CD4-positive, alpha-beta T cell treated with Interleukin-1 beta for 1 hour (primary cell): ENCODE data around the gene METTL16.

Experiments
- DNase-seq, 2 donors: peaks; one replicate each; pipeline ENCODE4 v3.0.0-alpha.2; 2020 to 2022

The METTL16 gene

GRCh38 chr17:2393954-2394749, 117.5 kb downstream of the METTL16 start:
- no peak for DNase-seq

- peak; percentile 92 to 94 for DNase-seq
Measured at GRCh38 chr17:2393174-2393953, 118.3 kb downstream of the METTL16 start.

DNA sequence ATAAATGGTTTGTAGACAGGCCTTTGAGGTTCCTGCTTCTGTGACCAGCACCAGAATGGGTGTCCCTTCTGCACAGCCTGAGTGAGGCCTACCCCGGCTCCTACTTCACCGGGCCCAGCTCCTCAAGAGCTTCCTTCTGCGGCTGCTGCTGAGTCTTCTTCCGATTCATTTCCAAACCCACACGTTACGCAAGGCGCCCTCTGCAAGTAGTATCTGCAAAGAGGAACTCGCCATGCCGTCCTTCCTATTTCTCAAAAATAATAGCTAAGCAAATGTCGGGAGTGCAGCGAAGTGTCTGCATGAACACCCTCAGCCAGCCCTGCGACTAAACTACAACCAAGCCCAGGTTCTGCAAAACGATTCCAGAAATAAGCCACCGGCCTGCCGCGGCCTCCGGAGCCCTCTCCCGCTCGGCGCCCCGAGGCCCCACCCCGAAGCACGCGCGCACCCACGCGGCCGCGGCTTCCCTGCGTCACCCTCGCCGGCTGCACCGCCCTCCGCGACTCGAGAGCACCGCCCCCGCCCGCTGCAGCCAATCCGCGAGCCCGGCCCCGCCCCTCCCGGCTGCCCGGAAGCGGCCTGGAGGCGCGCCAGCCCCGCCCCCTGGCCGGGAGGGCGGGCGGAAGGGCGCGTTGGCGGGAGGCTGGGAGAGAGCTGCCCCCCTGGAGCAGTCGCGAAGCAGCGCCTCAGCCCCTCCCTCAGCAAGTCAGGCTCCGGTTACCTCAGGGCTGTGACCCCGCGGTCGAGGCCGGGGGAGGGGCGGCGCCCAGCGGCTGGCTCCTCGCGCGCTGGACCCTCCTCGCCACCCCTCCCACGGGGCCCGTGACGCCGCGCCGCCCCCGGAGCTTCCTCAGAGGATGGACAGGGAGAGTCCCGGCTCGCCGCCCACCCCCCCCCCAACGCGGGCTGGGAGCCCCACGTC, 119.2 kb downstream of the METTL16 start:
- DNase-seq = peak; percentile 96 to 97

DNA sequence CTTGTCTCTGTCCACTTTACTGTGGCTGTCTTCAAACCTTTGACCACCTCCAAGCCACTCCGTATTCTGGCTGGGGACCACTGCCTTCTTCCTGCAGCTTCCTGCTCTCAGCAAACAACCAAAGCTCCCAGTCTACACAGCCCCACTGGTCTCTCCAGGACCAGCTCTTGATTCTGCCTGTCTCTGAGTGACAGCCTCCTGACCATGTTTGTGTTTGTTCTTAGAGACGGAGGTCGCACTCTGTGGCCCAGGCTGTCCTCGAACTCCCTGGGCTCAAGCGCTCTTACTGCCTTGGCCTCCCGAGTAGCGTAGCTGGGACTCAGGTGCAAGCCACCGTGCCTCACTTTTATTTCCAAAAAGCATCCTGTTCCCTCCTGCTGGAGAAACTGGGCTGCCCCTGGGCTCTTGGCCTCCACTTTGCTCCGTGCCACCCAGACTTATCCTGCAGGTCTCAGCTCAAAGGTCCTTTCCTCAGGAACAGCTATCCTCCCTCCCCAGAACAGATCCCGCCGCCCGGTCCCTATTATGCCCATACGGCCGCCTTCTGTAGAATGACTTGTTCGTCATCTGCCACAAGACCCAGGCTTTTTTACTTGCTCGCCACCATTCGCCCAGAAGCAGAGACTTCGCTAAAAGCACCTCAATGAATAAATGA, 120.0 kb downstream of the METTL16 start:
- no peak for DNase-seq

DNA sequence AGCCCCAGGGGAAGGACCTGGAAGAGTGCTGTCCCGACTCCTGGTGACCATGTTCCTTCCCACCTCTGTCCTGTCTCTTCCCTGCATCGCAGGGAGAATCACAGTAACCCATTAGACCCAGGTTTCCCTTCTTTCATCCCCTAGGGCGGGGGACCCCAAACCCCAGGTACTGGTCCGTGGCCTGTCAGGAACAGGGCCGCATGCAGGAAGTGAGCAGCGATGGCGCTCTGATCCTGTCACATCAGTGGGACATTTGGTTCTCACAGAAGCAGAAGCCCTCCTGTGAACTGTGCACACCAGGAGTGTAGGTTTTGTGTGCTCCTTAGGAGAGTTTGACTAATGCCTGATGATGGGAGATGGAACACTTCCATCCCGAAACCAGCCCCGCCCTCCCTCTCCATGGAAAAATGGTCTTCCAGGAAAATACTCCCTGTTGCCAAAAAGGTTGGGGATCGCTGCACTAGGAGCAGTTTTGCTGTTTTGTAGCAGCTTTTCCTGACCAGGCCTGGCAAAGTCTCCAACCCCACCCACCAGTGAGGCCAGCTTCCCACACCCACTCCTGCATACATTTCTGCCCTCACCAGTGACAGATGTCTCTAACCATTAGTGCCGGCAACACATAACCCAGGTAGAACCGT, 121.4 kb downstream of the METTL16 start:
- no peak for DNase-seq

- DNase-seq = no peak
Measured at GRCh38 chr17:2388683-2389055, 123.0 kb downstream of the METTL16 start.

- no peak for DNase-seq
Measured at GRCh38 chr17:2388020-2388682, 123.5 kb downstream of the METTL16 start.

GRCh38 chr17:2387086-2388019, 124.3 kb downstream of the METTL16 start:
- DNase-seq = no peak

DNA sequence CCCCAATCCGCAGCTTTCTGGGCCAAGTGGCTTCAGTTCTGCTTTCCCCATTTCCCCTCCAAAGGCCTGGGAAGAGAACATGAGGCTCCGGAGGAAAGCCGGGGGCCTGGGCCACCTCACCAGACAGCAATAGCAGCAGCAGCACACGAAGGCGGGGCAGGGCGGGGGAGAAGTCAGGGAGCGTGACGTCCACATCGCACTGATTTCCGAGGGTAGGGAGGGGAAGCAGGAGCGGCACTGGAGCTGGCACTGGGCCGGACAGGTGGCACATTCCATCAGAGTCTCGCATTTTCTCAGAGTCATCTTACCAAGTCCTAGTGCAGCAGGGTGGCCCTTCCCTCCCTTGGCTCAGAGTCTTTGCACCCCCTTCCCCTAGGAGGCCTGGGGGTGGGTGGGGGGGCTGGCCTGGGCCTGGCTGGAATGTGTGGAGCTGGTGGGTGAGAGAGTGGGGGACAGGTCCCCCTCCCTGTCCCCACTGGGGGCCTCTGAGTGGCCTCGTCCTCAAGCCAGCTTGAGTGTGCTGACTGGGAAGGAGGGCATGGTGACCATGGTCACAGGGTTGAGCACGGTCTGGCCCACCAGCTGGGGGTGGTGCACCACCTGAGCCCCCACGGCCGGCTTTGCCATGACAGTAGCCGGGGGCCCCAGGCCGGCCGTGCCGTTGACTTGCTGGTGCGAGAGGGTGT, 125.1 kb downstream of the METTL16 start:
- no peak for DNase-seq

- no peak for DNase-seq
Measured at GRCh38 chr17:2385240-2386210, 126.2 kb downstream of the METTL16 start.

DNA sequence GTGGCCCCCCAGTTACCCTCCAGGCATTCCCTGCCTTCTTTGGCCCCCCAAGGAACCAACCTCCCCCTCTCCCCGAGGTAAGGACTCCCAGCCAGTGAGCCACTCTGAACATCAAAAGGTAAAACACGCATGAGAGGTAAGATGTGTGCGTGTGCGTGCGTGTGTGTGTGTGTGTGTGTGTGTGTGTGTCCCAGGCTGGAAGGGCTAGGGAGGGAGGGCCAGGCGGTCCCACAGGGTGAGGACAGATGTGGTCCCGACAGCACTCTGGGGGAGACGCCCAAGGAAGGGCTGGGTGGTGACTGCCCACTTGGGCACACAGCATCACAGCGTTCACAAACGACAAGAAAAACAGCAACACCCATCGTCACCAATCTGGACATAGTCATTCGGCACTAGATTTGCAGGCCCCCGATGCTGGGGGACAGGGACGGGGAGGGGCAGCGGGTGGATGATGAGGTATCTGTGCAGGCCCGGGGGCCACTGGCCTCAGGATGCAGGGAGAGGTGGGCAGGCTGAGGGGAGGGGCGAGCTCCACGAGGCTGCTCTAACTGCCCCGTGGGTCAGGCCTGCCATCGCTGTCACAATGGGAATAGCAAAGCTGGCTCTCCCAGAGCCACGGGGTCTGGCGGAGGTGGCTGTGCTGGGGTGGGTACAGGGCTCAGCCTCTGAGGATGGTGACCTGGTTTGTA, 127.1 kb downstream of the METTL16 start:
- no peak for DNase-seq

DNA sequence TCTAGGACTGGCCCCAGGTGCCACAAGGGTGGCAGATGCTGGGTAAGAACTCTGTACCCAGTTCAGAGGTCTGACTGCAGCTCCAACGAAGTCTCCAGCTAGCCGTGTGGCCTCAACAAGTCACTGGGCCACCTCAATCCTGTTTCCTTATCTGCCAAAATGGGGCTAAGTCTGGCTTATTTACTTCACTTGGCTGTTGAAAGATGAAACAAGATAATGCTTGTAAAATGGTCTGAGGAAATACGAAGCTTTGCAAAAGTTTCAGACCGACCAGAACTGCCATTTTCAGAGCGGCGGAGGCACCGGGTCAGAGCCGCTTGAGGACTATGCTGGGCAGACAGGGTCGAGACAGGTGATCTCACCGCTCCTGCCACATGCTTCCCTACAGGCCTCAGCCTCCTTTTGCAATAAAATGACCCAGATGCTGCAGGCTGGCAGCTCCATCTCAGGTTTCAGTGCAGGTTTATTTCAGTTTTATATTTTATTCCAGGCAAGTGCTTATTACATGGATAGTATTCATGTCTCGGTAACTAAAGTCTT, 128.0 kb downstream of the METTL16 start:
- no peak for DNase-seq

DNA sequence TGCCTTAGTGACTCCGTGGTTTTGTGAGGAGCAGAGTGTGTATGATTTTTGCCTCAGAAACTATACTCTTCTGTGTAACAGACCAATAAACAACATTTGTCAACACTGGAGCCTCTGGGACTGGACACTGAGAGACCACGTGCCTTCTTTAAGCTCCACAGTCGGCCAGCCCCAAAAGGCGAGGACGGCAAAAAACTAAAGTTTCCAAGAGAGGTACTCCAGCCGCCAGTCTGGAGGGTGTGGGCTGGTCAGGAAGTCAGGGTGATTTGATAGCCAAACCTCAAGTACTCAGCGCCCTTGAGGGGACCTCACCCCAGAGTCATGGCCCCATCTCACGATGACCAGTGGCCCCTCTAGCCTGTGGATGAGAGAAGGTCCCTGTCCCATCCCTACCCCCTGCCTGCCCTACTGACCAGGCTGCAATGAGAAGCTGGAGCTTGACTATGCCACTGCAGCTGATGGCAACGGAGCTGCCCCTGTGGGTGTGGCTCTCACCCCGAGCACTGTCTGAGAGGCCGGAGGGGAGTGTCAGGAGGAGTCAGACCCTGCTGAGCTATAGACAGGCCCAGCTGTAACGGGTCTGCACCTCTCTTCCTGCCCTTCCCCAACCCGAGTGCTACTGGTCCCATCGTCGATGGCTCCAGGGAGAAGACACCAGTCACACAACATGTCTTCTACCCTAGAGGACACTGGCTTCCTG, 130.6 kb downstream of the METTL16 start:
- DNase-seq = no peak

GRCh38 chr17:2380226-2380922, 131.3 kb downstream of the METTL16 start:
- DNase-seq = no peak

GRCh38 chr17:2379489-2380225, 132.0 kb downstream of the METTL16 start:
- DNase-seq = no peak

GRCh38 chr17:2378905-2379304, 132.8 kb downstream of the METTL16 start:
- DNase-seq = no peak
